ENCODE data around the gene GLI3.

GLI3 gene

GRCh38 chr7:42033480-42033879, 203.5 kb downstream of the GLI3 start:
- Histone ChIP-seq H3K79me2 (ENCODE audit: control insufficient read depth, insufficient read depth, low read length, poor library complexity) (peaks cover 1% of the 10 kb centered on the region), H3K27ac (ENCODE audit: low read depth, low read length) (no peak overlapping the region), H4K12ac (ENCODE audit: low read depth, low read length) (no peak overlapping the region), H2AFZ (ENCODE audit: insufficient read depth, low read length, poor library complexity) (no peak overlapping the region), H3K79me1 (ENCODE audit: low read length) (no peaks in the 10 kb centered on the region), H3K18ac (ENCODE audit: low read length) (no peak overlapping the region), H2AK5ac (ENCODE audit: low read length) (no peak overlapping the region), H3K14ac (ENCODE audit: low read length) (no peak overlapping the region), H3K36me3 (ENCODE audit: control insufficient read depth in 1 of 2, insufficient read depth in 2 of 2, low read length in 2 of 2) (peaks cover 3 to 10% of the 10 kb centered on the region in 2 experiments), H3K23ac (ENCODE audit: low read length) (no peak overlapping the region), H2BK5ac (ENCODE audit: low read depth, low read length, poor library complexity) (no peak overlapping the region), H3K9me3 (ENCODE audit: insufficient read depth, low read depth, low read length) (no peaks in the 10 kb centered on the region), H3K4me3 (ENCODE audit: low read depth, low read length) (no peak overlapping the region), H2BK12ac (ENCODE audit: low read length) (no peak overlapping the region), H3K4me1 (ENCODE audit: control insufficient read depth in 1 of 2, insufficient read depth in 2 of 2, low read length in 2 of 2) (no peaks in the 10 kb centered on the region), H3K9ac (ENCODE audit: low read length) (no peak overlapping the region), H3K4me2 (ENCODE audit: low read length) (no peak overlapping the region), H2BK120ac (ENCODE audit: insufficient read depth, low read length, poor library complexity) (no peak overlapping the region), H3K4ac (ENCODE audit: low read depth, low read length) (no peak overlapping the region), H4K8ac (ENCODE audit: low read depth, low read length) (no peak overlapping the region), H3K27me3 (ENCODE audit: insufficient read depth, low read length) (no peaks in the 10 kb centered on the region), H4K91ac (ENCODE audit: low read depth, low read length) (no peak overlapping the region)
- no peak for DNase-seq

GRCh38 chr7:42029405-42029804, 207.6 kb downstream of the GLI3 start:
- no peak overlapping the region for H2BK5ac ChIP-seq (ENCODE audit: low read depth, low read length, poor library complexity)

GRCh38 chr7:42027521-42027920, 209.5 kb downstream of the GLI3 start:
- peaks cover 4 to 15% of the 10 kb centered on the region in 2 experiments for H3K36me3 ChIP-seq (ENCODE audit: control insufficient read depth in 1 of 2, insufficient read depth in 2 of 2, low read length in 2 of 2)
- no CpG with 5 or more reads among the region's 3 CpGs for WGBS (ENCODE audit: extremely low coverage, insufficient coverage, insufficient read length)
- no peak overlapping the region for H4K8ac ChIP-seq (ENCODE audit: low read depth, low read length)

More at GRCh38 chr7:42029405-42029804, 207.6 kb downstream of the GLI3 start:
- Histone ChIP-seq H3K9ac (ENCODE audit: low read length) (no peak overlapping the region), H4K8ac (ENCODE audit: low read depth, low read length) (no peak overlapping the region), H3K79me1 (ENCODE audit: low read length) (no peaks in the 10 kb centered on the region), H3K9me3 (ENCODE audit: insufficient read depth, low read depth, low read length) (peaks cover 3% of the 10 kb centered on the region), H3K4ac (ENCODE audit: low read depth, low read length) (no peak overlapping the region), H3K18ac (ENCODE audit: low read length) (no peak overlapping the region), H3K27me3 (ENCODE audit: insufficient read depth, low read length) (no peaks in the 10 kb centered on the region), H4K91ac (ENCODE audit: low read depth, low read length) (no peak overlapping the region), H2AFZ (ENCODE audit: insufficient read depth, low read length, poor library complexity) (no peak overlapping the region), H3K4me3 (ENCODE audit: low read depth, low read length) (no peak overlapping the region), H3K4me1 (ENCODE audit: control insufficient read depth in 1 of 2, insufficient read depth in 2 of 2, low read length in 2 of 2) (no peaks in the 10 kb centered on the region), H3K27ac (ENCODE audit: low read depth, low read length) (no peak overlapping the region), H3K14ac (ENCODE audit: low read length) (no peak overlapping the region), H4K12ac (ENCODE audit: low read depth, low read length) (no peak overlapping the region), H2BK12ac (ENCODE audit: low read length) (no peak overlapping the region), H3K4me2 (ENCODE audit: low read length) (no peak overlapping the region), H2AK5ac (ENCODE audit: low read length) (no peak overlapping the region), H2BK120ac (ENCODE audit: insufficient read depth, low read length, poor library complexity) (no peak overlapping the region), H3K79me2 (ENCODE audit: control insufficient read depth, insufficient read depth, low read length, poor library complexity) (peaks cover 1% of the 10 kb centered on the region), H3K23ac (ENCODE audit: low read length) (no peak overlapping the region), H3K36me3 (ENCODE audit: control insufficient read depth in 1 of 2, insufficient read depth in 2 of 2, low read length in 2 of 2) (peaks cover 7 to 17% of the 10 kb centered on the region in 2 experiments)
- no peak for DNase-seq
- WGBS (ENCODE audit: extremely low coverage, insufficient coverage, insufficient read length) = no CpG with 5 or more reads among the region's 6 CpGs

GRCh38 chr7:42026622-42027197, 210.3 kb downstream of the GLI3 start:
- H3K9me3 ChIP-seq (ENCODE audit: insufficient read depth, low read depth, low read length) = peaks cover 3% of the 10 kb centered on the region
- H3K4me2 ChIP-seq (ENCODE audit: low read length) = no peak overlapping the region
- no peak overlapping the region for H2BK12ac ChIP-seq (ENCODE audit: low read length)
- no peak overlapping the region for H2BK5ac ChIP-seq (ENCODE audit: low read depth, low read length, poor library complexity)
- no peak overlapping the region for H4K91ac ChIP-seq (ENCODE audit: low read depth, low read length)
- no peaks in the 10 kb centered on the region for H3K27me3 ChIP-seq (ENCODE audit: insufficient read depth, low read length)
- no peak overlapping the region for H2AFZ ChIP-seq (ENCODE audit: insufficient read depth, low read length, poor library complexity)
- no peak overlapping the region for H3K4me3 ChIP-seq (ENCODE audit: low read depth, low read length)
- H3K79me1 ChIP-seq (ENCODE audit: low read length) = no peaks in the 10 kb centered on the region
- H3K27ac ChIP-seq (ENCODE audit: low read depth, low read length) = no peak overlapping the region
- H3K9ac ChIP-seq (ENCODE audit: low read length) = no peak overlapping the region
- no peaks in the 10 kb centered on the region for H3K79me2 ChIP-seq (ENCODE audit: control insufficient read depth, insufficient read depth, low read length, poor library complexity)
- no peak overlapping the region for H3K18ac ChIP-seq (ENCODE audit: low read length)
- no peak overlapping the region for H3K14ac ChIP-seq (ENCODE audit: low read length)
- no peak overlapping the region for H4K12ac ChIP-seq (ENCODE audit: low read depth, low read length)
- peaks cover 4 to 15% of the 10 kb centered on the region in 2 experiments for H3K36me3 ChIP-seq (ENCODE audit: control insufficient read depth in 1 of 2, insufficient read depth in 2 of 2, low read length in 2 of 2)
- peaks cover 0 to 3% of the 10 kb centered on the region in 2 experiments for H3K4me1 ChIP-seq (ENCODE audit: control insufficient read depth in 1 of 2, insufficient read depth in 2 of 2, low read length in 2 of 2)
- no peak for DNase-seq
- H2AK5ac ChIP-seq (ENCODE audit: low read length) = no peak overlapping the region
- no CpG with 5 or more reads among the region's 6 CpGs for WGBS (ENCODE audit: extremely low coverage, insufficient coverage, insufficient read length)
- no peak overlapping the region for H3K23ac ChIP-seq (ENCODE audit: low read length)
- no peak overlapping the region for H3K4ac ChIP-seq (ENCODE audit: low read depth, low read length)
- H2BK120ac ChIP-seq (ENCODE audit: insufficient read depth, low read length, poor library complexity) = no peak overlapping the region
- H4K8ac ChIP-seq (ENCODE audit: low read depth, low read length) = no peak overlapping the region

More at GRCh38 chr7:42027521-42027920, 209.5 kb downstream of the GLI3 start:
- Histone ChIP-seq H3K79me2 (ENCODE audit: control insufficient read depth, insufficient read depth, low read length, poor library complexity) (no peaks in the 10 kb centered on the region), H3K14ac (ENCODE audit: low read length) (no peak overlapping the region), H3K18ac (ENCODE audit: low read length) (no peak overlapping the region), H3K9me3 (ENCODE audit: insufficient read depth, low read depth, low read length) (peaks cover 3% of the 10 kb centered on the region), H3K27me3 (ENCODE audit: insufficient read depth, low read length) (no peaks in the 10 kb centered on the region), H3K9ac (ENCODE audit: low read length) (no peak overlapping the region), H2BK12ac (ENCODE audit: low read length) (no peak overlapping the region), H3K4ac (ENCODE audit: low read depth, low read length) (no peak overlapping the region), H2BK5ac (ENCODE audit: low read depth, low read length, poor library complexity) (no peak overlapping the region), H2AK5ac (ENCODE audit: low read length) (no peak overlapping the region), H3K4me2 (ENCODE audit: low read length) (no peak overlapping the region), H3K27ac (ENCODE audit: low read depth, low read length) (no peak overlapping the region), H3K23ac (ENCODE audit: low read length) (no peak overlapping the region), H2AFZ (ENCODE audit: insufficient read depth, low read length, poor library complexity) (no peak overlapping the region), H3K4me3 (ENCODE audit: low read depth, low read length) (no peak overlapping the region), H3K79me1 (ENCODE audit: low read length) (no peaks in the 10 kb centered on the region), H4K12ac (ENCODE audit: low read depth, low read length) (no peak overlapping the region), H3K4me1 (ENCODE audit: control insufficient read depth in 1 of 2, insufficient read depth in 2 of 2, low read length in 2 of 2) (peaks cover 0 to 3% of the 10 kb centered on the region in 2 experiments), H4K91ac (ENCODE audit: low read depth, low read length) (no peak overlapping the region), H2BK120ac (ENCODE audit: insufficient read depth, low read length, poor library complexity) (no peak overlapping the region)
- no peak for DNase-seq
